SK-N-SH treated with all-trans-retinoic acid at 6 μM for 48 hours (cell line): ENCODE measurements around the gene LSAMP.

Experiments used
- ATAC-seq: fragments of 200-7000 bp; cut with Tn5 transposase; 3 replicates; pipeline ENCODE4 v1.9.1; 2020; ENCODE audit warnings: mild to moderate bottlenecking, moderate library complexity
- ARNTL ChIP-seq: fragments of 450-650 bp; formaldehyde crosslinking; IDR thresholded peaks from 2 replicates; pipeline ENCODE4 v1.5.0; 2020; ENCODE audit warnings: low read depth, mild to moderate bottlenecking, moderate library complexity, borderline replicate concordance
- BACH2 ChIP-seq: fragments of 250-450 bp; sonication (Bioruptor Pico); IDR thresholded peaks from 2 replicates; pipeline ENCODE4 v1.9.0; 2021; ENCODE audit warnings: mild to moderate bottlenecking, borderline replicate concordance
- CREB5 ChIP-seq: fragments of 250-450 bp; sonication (Bioruptor Pico); IDR thresholded peaks from 2 replicates; pipeline ENCODE4 v1.5.1; 2020; ENCODE audit warnings: low read depth, mild to moderate bottlenecking, moderate library complexity
- CSDC2 ChIP-seq: fragments of 250-450 bp; sonication (Bioruptor Pico); IDR thresholded peaks from 2 replicates; pipeline ENCODE4 v1.5.0; 2020; ENCODE audit warnings: mild to moderate bottlenecking, moderate library complexity
- ESRRG ChIP-seq: fragments of 250-450 bp; sonication (Bioruptor Pico); IDR thresholded peaks from 2 replicates; pipeline ENCODE4 v1.6.1; 2021; ENCODE audit warnings: mild to moderate bottlenecking
- GLIS3 ChIP-seq: fragments of 250-450 bp; sonication (Bioruptor Pico); IDR thresholded peaks from 2 replicates; pipeline ENCODE4 v1.5.0; 2020; ENCODE audit warnings: mild to moderate bottlenecking, moderate library complexity
- ISL1 ChIP-seq: fragments of 250-450 bp; sonication (Bioruptor Pico); IDR thresholded peaks from 2 replicates; pipeline ENCODE4 v2.1.2; 2022; ENCODE audit warnings: mild to moderate bottlenecking, moderate library complexity
- OSR1 ChIP-seq: fragments of 250-450 bp; sonication (Bioruptor Pico); IDR thresholded peaks from 2 replicates; pipeline ENCODE4 v1.8.0; 2022; ENCODE audit warnings: moderate library complexity, mild to moderate bottlenecking, inconsistent platforms
- POU6F1 ChIP-seq: fragments of 250-450 bp; sonication (Bioruptor Pico); IDR thresholded peaks from 2 replicates; pipeline ENCODE4 v1.8.0; 2021; ENCODE audit warnings: low read depth, mild to moderate bottlenecking, moderate library complexity, borderline replicate concordance
- PPARA ChIP-seq: fragments of 250-450 bp; sonication (Bioruptor Pico); IDR thresholded peaks from 2 replicates; pipeline ENCODE4 v1.5.0; 2020; ENCODE audit warnings: mild to moderate bottlenecking, borderline replicate concordance
- RARB ChIP-seq: fragments of 250-450 bp; sonication (Bioruptor Pico); IDR thresholded peaks from 2 replicates; pipeline ENCODE4 v1.8.0; 2021; ENCODE audit warnings: mild to moderate bottlenecking, moderate library complexity
- SNAI2 ChIP-seq: fragments of 250-450 bp; sonication (Bioruptor Pico); IDR thresholded peaks from 2 replicates; pipeline ENCODE4 v1.5.0; 2020; ENCODE audit warnings: mild to moderate bottlenecking, moderate library complexity
- TOX ChIP-seq: fragments of 250-450 bp; sonication (Bioruptor Pico); IDR thresholded peaks from 2 replicates; pipeline ENCODE4 v1.8.0; 2021; ENCODE audit warnings: mild to moderate bottlenecking, moderate library complexity, borderline replicate concordance
- ZC3H10 ChIP-seq: fragments of 250-450 bp; sonication (Bioruptor Pico); IDR thresholded peaks from 2 replicates; pipeline ENCODE4 v1.5.1; 2021; ENCODE audit warnings: mild to moderate bottlenecking, moderate library complexity
- ZFP3 ChIP-seq: fragments of 250-450 bp; sonication (Bioruptor Pico); IDR thresholded peaks from 2 replicates; pipeline ENCODE4 v1.5.0; 2020; ENCODE audit warnings: mild to moderate bottlenecking, moderate library complexity
- ZFP30 ChIP-seq: fragments of 450-650 bp; formaldehyde crosslinking; IDR thresholded peaks from 2 replicates; pipeline ENCODE4 v1.5.0; 2022; ENCODE audit warnings: mild to moderate bottlenecking, moderate library complexity
- ZNF565 ChIP-seq: fragments of 450-650 bp; formaldehyde crosslinking; conservative IDR thresholded peaks from 2 replicates; pipeline ENCODE4 v1.5.0; 2020; ENCODE audit warnings: low read depth, mild to moderate bottlenecking, moderate library complexity
- ZNF70 ChIP-seq: fragments of 450-650 bp; formaldehyde crosslinking; IDR thresholded peaks from 2 replicates; pipeline ENCODE4 v1.5.0; 2020; ENCODE audit warnings: mild to moderate bottlenecking, moderate library complexity
- ZNF8 ChIP-seq: fragments of 450-650 bp; formaldehyde crosslinking; IDR thresholded peaks from 2 replicates; pipeline ENCODE4 v1.5.0; 2020; ENCODE audit warnings: mild to moderate bottlenecking, moderate library complexity
- TF ChIP-seq, protein P1 (sequence below): fragments of 250-450 bp; sonication (Bioruptor Pico); IDR thresholded peaks from 2 replicates; pipeline ENCODE4 v1.8.0; 2020; ENCODE audit warnings: mild to moderate bottlenecking, moderate library complexity, borderline replicate concordance
- TF ChIP-seq, protein P2 (sequence below): fragments of 250-450 bp; sonication (Bioruptor Pico); IDR thresholded peaks from 2 replicates; pipeline ENCODE4 v1.5.1; 2021; ENCODE audit warnings: mild to moderate bottlenecking, moderate library complexity
- TF ChIP-seq, protein P3 (sequence below): fragments of 250-450 bp; sonication (Bioruptor Pico); IDR thresholded peaks from 2 replicates; pipeline ENCODE4 v1.5.0; 2020; ENCODE audit warnings: mild to moderate bottlenecking, moderate library complexity

Gene LSAMP

GRCh38 chr3:116179091-116179490 lies 266.2 kb downstream of the LSAMP start (continued):
- TF ChIP-seq, protein P1, sequence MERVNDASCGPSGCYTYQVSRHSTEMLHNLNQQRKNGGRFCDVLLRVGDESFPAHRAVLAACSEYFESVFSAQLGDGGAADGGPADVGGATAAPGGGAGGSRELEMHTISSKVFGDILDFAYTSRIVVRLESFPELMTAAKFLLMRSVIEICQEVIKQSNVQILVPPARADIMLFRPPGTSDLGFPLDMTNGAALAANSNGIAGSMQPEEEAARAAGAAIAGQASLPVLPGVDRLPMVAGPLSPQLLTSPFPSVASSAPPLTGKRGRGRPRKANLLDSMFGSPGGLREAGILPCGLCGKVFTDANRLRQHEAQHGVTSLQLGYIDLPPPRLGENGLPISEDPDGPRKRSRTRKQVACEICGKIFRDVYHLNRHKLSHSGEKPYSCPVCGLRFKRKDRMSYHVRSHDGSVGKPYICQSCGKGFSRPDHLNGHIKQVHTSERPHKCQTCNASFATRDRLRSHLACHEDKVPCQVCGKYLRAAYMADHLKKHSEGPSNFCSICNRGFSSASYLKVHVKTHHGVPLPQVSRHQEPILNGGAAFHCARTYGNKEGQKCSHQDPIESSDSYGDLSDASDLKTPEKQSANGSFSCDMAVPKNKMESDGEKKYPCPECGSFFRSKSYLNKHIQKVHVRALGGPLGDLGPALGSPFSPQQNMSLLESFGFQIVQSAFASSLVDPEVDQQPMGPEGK (CRISPR knock-in tag), result no peak
- TF ChIP-seq ZC3H10 (CRISPR knock-in tag), result no peak
- TF ChIP-seq ESRRG, result no peak
- TF ChIP-seq ZNF8 (CRISPR knock-in tag), result no peak
- TF ChIP-seq ZNF70 (CRISPR knock-in tag), result no peak
- no peak for TF ChIP-seq ZFP3 (CRISPR knock-in tag)

GRCh38 chr3:116176974-116177555 lies 268.2 kb downstream of the LSAMP start:
- peak; percentile 91 for ATAC-seq
- TF ChIP-seq BACH2 (no peak), CREB5 (CRISPR knock-in tag) (no peak), ISL1 (peak; percentile 51)

GRCh38 chr3:116166121-116166520 lies 279.2 kb downstream of the LSAMP start:
- ATAC-seq, result no peak
- TF ChIP-seq ZNF565 (CRISPR knock-in tag) (no peak), BACH2 (no peak), CSDC2 (CRISPR knock-in tag) (no peak), ISL1 (no peak), SNAI2 (CRISPR knock-in tag) (no peak), ZFP3 (CRISPR knock-in tag) (no peak), ZC3H10 (CRISPR knock-in tag) (no peak), RARB (CRISPR knock-in tag) (no peak), ESRRG (no peak), ZNF8 (CRISPR knock-in tag) (no peak)
- TF ChIP-seq, protein P2, sequence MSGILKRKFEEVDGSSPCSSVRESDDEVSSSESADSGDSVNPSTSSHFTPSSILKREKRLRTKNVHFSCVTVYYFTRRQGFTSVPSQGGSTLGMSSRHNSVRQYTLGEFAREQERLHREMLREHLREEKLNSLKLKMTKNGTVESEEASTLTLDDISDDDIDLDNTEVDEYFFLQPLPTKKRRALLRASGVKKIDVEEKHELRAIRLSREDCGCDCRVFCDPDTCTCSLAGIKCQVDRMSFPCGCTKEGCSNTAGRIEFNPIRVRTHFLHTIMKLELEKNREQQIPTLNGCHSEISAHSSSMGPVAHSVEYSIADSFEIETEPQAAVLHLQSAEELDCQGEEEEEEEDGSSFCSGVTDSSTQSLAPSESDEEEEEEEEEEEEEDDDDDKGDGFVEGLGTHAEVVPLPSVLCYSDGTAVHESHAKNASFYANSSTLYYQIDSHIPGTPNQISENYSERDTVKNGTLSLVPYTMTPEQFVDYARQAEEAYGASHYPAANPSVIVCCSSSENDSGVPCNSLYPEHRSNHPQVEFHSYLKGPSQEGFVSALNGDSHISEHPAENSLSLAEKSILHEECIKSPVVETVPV (CRISPR knock-in tag), result no peak

DNA sequence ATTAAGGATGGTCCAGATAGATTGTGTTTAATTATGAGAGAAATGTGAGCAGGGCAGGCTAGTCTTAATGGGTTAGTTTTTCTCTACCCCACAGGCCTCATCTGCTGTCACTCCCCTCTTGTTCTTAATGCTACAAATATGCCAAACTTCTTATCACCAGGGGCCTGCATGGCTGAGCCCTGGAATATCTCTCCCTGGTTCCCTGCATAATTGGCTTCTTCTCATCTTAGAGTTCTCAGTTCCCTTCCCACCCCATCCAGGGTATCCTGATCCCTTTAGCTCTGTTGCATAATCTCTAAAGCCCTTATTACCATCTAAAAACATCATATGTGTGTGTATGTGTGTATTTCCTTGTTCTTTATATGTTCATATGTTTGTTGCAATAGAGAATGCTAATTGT lies 279.6 kb downstream of the LSAMP start:
- TF ChIP-seq TOX (CRISPR knock-in tag), result no peak
- TF ChIP-seq OSR1 (CRISPR knock-in tag), result no peak
- no peak for TF ChIP-seq ZNF8 (CRISPR knock-in tag)
- TF ChIP-seq BACH2, result no peak
- TF ChIP-seq ZNF70 (CRISPR knock-in tag), result no peak
- no peak for TF ChIP-seq ARNTL (CRISPR knock-in tag)
- TF ChIP-seq ZFP30, result no peak
- TF ChIP-seq ZC3H10 (CRISPR knock-in tag), result no peak
- no peak for TF ChIP-seq GLIS3 (CRISPR knock-in tag)
- TF ChIP-seq, protein P1 (CRISPR knock-in tag), result no peak
- TF ChIP-seq PPARA (CRISPR knock-in tag), result no peak
- no peak for TF ChIP-seq POU6F1 (CRISPR knock-in tag)
- no peak for TF ChIP-seq SNAI2 (CRISPR knock-in tag)
- TF ChIP-seq, protein P3, sequence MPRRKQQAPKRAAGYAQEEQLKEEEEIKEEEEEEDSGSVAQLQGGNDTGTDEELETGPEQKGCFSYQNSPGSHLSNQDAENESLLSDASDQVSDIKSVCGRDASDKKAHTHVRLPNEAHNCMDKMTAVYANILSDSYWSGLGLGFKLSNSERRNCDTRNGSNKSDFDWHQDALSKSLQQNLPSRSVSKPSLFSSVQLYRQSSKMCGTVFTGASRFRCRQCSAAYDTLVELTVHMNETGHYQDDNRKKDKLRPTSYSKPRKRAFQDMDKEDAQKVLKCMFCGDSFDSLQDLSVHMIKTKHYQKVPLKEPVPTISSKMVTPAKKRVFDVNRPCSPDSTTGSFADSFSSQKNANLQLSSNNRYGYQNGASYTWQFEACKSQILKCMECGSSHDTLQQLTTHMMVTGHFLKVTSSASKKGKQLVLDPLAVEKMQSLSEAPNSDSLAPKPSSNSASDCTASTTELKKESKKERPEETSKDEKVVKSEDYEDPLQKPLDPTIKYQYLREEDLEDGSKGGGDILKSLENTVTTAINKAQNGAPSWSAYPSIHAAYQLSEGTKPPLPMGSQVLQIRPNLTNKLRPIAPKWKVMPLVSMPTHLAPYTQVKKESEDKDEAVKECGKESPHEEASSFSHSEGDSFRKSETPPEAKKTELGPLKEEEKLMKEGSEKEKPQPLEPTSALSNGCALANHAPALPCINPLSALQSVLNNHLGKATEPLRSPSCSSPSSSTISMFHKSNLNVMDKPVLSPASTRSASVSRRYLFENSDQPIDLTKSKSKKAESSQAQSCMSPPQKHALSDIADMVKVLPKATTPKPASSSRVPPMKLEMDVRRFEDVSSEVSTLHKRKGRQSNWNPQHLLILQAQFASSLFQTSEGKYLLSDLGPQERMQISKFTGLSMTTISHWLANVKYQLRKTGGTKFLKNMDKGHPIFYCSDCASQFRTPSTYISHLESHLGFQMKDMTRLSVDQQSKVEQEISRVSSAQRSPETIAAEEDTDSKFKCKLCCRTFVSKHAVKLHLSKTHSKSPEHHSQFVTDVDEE, result no peak

More for the DNA sequence above, 279.6 kb downstream of the LSAMP start:
- ATAC-seq, result no peak
